PFSK-1 (cell line): ENCODE data around the gene EXO1.

Experiments used
- FOXP2 ChIP-seq: optimal IDR thresholded peaks from 2 replicates; pipeline ENCODE3; 2011; ENCODE audit warnings: borderline replicate concordance, control low read depth, inconsistent platforms; ENCODE audit not compliant: insufficient read depth; ENCODE audit errors: extremely low read length, extremely low read depth
- POLR2AphosphoS5 ChIP-seq: IDR thresholded peaks from 2 replicates; pipeline ENCODE4 v1.6.1; 2012; ENCODE audit warnings: low read depth, mild to moderate bottlenecking, control low read depth, low read length, moderate library complexity
- SIN3A ChIP-seq: IDR thresholded peaks from 2 replicates; pipeline ENCODE4 v1.6.1; 2012; ENCODE audit warnings: mild to moderate bottlenecking, low read length, moderate library complexity, borderline replicate concordance; ENCODE audit not compliant: insufficient read depth
- TAF1 ChIP-seq: IDR thresholded peaks from 2 replicates; pipeline ENCODE4 v1.6.1; 2012; ENCODE audit warnings: low read length, control low read depth, borderline replicate concordance; ENCODE audit not compliant: insufficient read depth
- TF ChIP-seq, protein P1 (sequence below), 2 experiments: IDR thresholded peaks; 2 replicates each; pipeline versions ENCODE4 v1.6.1 to v1.8.0; 2011 to 2012; ENCODE audit warnings: low read depth in 2 of 2, low read length in 2 of 2, control low read depth in 1 of 2, inconsistent platforms in 1 of 2, mild to moderate bottlenecking in 1 of 2, moderate library complexity in 1 of 2; ENCODE audit not compliant: insufficient read depth in 1 of 2

Gene EXO1

DNA sequence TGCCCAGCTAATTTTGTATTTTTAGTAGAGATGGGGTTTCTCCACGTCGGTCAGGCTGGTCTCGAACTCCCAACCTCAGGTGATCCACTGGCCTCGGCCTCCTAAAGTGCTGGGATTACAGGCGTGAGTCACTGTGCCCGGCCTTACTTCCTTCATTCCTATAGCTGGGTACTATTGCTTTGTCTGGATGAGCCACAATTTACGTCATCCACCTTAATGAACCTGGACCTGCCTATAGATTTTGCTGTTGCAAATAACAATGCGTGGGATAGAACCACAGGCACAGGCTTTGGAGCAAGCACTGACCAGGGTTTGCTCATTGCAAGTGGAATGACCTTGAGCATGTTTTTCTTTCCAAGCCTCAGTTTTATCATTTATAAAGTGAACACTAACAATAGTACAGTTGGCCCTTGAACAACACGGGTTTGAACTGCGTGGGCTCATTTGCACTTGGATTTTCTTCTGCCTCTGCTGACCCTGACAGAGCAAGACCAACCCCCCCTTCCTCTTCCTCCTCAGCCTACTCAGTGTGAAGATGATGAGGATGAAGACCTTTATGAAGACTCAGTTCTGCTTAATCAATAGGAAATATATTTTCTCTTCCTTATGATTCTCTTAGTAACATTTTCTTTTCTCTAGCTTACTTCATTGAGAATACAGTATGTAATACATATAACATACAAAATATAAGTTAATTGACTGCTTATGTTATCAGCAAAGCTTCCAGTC lies 76.2 kb downstream of the EXO1 start:
- no peak for TF ChIP-seq FOXP2
- TF ChIP-seq, protein P1, sequence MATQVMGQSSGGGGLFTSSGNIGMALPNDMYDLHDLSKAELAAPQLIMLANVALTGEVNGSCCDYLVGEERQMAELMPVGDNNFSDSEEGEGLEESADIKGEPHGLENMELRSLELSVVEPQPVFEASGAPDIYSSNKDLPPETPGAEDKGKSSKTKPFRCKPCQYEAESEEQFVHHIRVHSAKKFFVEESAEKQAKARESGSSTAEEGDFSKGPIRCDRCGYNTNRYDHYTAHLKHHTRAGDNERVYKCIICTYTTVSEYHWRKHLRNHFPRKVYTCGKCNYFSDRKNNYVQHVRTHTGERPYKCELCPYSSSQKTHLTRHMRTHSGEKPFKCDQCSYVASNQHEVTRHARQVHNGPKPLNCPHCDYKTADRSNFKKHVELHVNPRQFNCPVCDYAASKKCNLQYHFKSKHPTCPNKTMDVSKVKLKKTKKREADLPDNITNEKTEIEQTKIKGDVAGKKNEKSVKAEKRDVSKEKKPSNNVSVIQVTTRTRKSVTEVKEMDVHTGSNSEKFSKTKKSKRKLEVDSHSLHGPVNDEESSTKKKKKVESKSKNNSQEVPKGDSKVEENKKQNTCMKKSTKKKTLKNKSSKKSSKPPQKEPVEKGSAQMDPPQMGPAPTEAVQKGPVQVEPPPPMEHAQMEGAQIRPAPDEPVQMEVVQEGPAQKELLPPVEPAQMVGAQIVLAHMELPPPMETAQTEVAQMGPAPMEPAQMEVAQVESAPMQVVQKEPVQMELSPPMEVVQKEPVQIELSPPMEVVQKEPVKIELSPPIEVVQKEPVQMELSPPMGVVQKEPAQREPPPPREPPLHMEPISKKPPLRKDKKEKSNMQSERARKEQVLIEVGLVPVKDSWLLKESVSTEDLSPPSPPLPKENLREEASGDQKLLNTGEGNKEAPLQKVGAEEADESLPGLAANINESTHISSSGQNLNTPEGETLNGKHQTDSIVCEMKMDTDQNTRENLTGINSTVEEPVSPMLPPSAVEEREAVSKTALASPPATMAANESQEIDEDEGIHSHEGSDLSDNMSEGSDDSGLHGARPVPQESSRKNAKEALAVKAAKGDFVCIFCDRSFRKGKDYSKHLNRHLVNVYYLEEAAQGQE (IDR thresholded peaks at IDR 0.05; ENCODE audit: insufficient read depth in 1 of 2, low read depth in 2 of 2, low read length in 2 of 2): no peak
- TF ChIP-seq SIN3A: no peak
- no peak for TF ChIP-seq TAF1
- TF ChIP-seq POLR2AphosphoS5: no peak

DNA sequence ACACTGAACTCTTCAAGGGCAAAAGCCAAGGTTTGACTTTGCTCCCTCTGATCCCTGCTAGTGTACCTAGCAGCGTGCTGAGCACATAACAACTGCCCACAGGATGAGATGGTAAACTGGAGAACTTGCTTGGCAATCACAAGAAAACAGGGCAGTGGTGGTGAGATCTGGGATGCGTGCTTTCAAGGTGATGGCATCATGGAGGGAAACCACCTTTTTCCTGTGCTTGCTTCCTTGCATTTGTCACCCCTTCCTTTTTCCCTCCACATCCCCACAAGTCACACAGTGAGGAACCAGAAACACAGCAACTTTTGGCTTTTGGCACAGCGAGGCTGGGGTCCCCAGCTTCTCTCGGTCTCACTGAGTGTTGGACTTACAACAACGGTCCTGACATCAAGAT lies 78.1 kb downstream of the EXO1 start:
- TF ChIP-seq, protein P1 (IDR thresholded peaks at IDR 0.05; ENCODE audit: insufficient read depth in 1 of 2, low read depth in 2 of 2, low read length in 2 of 2): no peak
- TF ChIP-seq SIN3A: no peak
- TF ChIP-seq POLR2AphosphoS5: no peak
- no peak for TF ChIP-seq TAF1
- TF ChIP-seq FOXP2: no peak

DNA sequence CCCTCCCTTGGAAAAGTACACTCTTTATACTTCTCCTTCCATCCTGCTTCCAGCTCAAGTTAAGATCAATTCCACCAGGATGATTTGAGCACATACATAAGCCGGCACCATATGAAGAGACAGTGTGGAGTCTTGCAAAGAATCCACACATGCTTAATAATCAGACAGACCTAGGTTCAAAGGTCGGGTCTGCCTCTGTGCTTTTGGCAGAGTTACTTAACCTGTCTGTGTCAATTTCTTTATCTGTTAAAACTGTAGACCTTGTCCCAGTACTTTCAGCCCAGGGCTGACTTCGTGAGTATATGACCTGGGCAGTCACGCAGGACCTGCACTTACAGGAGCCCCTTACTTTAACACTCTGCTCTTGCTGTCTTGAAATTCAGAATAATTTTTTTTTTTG lies 79.3 kb downstream of the EXO1 start:
- no peak for TF ChIP-seq FOXP2
- TF ChIP-seq TAF1: no peak
- no peak for TF ChIP-seq POLR2AphosphoS5
- TF ChIP-seq, protein P1 (IDR thresholded peaks at IDR 0.05; ENCODE audit: insufficient read depth in 1 of 2, low read depth in 2 of 2, low read length in 2 of 2): no peak
- TF ChIP-seq SIN3A: no peak

DNA sequence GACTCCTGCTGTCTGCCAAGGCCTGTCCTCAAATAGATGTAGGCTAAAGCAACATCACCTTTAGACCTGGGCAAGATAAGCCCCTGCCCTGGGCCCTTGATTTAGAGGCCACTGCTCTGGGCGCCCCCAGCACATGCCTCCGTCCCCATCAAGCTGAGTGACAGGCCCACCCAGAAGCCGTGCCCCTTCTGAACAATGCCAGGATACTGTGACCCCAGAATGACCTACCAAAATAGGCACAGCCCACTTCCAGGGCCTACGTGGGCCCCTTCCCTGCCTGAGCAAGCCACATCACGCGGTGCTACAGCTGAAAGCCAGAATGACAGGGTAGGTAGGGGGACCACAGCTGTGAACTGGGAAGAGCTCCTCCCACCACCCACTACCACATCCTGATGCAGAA lies 84.8 kb downstream of the EXO1 start:
- TF ChIP-seq, protein P1 (IDR thresholded peaks at IDR 0.05; ENCODE audit: insufficient read depth in 1 of 2, low read depth in 2 of 2, low read length in 2 of 2): no peak
- TF ChIP-seq POLR2AphosphoS5 (no peak), FOXP2 (no peak), TAF1 (no peak), SIN3A (no peak)
